AG04450 (cell line): Measurements from ENCODE around the gene MYO3A. TPM values are rescaled to one million over a fixed set of nuclear protein-coding genes. Genes with fewer than 3 reads are reported as not detected.

Experiments
- CTCF ChIA-PET: fragments of 300-600, 350-600 bp; formaldehyde crosslinking; extraction: SDS; loops from one replicate; lab custom pipeline; 2022; ENCODE audit warnings: antibody characterized with exemption, inconsistent platforms; lab: Charles Lee
- POLR2A ChIA-PET: fragments of 350-600 bp; formaldehyde crosslinking; extraction: SDS; loops from one replicate; lab custom pipeline; 2021; ENCODE audit warnings: antibody characterized with exemption, inconsistent platforms; lab: Yijun Ruan, JAX
- DNase-seq: peaks from one replicate; pipeline ENCODE4 v3.0.0-alpha.2; 2011; ENCODE audit warnings: low read depth, low spot score
- H3K27ac ChIP-seq: one replicate; pipeline ENCODE4 v1.5.1; 2012; ENCODE audit warnings: low read depth, low read length, control low read depth
- H3K27me3 ChIP-seq: one replicate; pipeline ENCODE4 v1.6.0; 2012; ENCODE audit warnings: low read length; ENCODE audit not compliant: control insufficient read depth, insufficient read depth
- H3K4me3 ChIP-seq: 2 replicates; pipeline ENCODE4 v1.5.1; 2011; ENCODE audit warnings: mild to moderate bottlenecking, low read depth, low read length, control low read depth
- H3K9me3 ChIP-seq: 2 replicates; pipeline ENCODE4 v1.5.1; 2012; ENCODE audit warnings: low read length; ENCODE audit not compliant: control insufficient read depth, insufficient read depth
- polyA plus RNA-seq: library from polyadenylated mRNA; depleted of rRNA; stranded (reverse); fragments of >200 nt; gene quantifications from 2 replicates; pipeline ENCODE4 v1.2.3, GENCODE V29; 2011
- TF ChIP-seq, protein P1 (sequence below): IDR thresholded peaks from 2 replicates; pipeline ENCODE4 v1.5.1; 2011; ENCODE audit warnings: low read depth, low read length, control low read depth, inconsistent platforms

MYO3A gene
- polyA plus RNA-seq, 1 experiment = not detected

DNA sequence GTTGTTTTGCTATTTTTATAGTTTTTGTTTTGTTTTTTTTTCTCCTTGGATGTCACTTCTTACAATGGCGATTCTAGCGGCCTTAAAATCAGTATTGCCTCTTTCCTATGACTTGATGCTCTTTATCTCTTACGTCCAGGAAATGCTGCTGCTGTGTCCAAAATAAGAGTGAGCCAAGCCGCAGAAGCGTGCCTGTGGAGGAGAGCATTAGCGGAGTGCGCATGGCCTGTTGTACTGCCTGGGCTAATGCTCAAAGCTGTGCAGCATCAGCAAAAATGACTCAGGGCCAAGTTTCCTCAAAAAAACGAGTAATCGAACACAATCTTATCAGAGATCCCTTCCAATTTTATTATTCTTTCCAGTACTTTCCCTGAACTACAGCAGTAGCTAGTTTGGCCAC is 264.1 kb downstream of the MYO3A start:
- ChIA-PET POLR2A (no interaction called here), CTCF (no interaction called here)

DNA sequence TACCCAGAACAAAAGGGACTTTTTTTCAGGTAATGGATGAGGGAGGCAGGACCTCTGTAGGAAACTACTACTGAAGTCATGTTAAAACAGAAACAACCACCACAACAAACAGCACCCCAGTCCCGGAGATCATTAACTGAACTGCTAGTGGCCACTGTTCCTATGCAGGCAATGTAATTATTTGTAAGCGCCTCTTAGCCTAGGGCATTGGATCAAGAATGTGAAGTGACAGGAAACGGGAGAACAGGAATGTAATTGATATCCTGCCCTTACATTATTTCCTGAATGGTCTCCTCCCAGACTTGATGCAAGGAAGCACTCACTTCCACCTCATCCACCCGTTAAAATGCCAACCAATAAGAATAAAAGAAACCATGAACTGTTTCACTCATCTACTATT is 265.8 kb downstream of the MYO3A start:
- Histone ChIP-seq H3K27ac (no peak overlapping the region), H3K9me3 (peaks cover 15% of the 10 kb centered on the region), H3K27me3 (no peaks in the 10 kb centered on the region), H3K4me3 (no peak overlapping the region)
- ChIA-PET CTCF (no interaction called here), POLR2A (no interaction called here)
- TF ChIP-seq, protein P1, sequence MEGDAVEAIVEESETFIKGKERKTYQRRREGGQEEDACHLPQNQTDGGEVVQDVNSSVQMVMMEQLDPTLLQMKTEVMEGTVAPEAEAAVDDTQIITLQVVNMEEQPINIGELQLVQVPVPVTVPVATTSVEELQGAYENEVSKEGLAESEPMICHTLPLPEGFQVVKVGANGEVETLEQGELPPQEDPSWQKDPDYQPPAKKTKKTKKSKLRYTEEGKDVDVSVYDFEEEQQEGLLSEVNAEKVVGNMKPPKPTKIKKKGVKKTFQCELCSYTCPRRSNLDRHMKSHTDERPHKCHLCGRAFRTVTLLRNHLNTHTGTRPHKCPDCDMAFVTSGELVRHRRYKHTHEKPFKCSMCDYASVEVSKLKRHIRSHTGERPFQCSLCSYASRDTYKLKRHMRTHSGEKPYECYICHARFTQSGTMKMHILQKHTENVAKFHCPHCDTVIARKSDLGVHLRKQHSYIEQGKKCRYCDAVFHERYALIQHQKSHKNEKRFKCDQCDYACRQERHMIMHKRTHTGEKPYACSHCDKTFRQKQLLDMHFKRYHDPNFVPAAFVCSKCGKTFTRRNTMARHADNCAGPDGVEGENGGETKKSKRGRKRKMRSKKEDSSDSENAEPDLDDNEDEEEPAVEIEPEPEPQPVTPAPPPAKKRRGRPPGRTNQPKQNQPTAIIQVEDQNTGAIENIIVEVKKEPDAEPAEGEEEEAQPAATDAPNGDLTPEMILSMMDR = no peak
- DNase-seq = no peak

More for the DNA sequence above, 264.1 kb downstream of the MYO3A start:
- TF ChIP-seq, protein P1 = no peak
- Histone ChIP-seq H3K4me3 (no peak overlapping the region), H3K27me3 (no peaks in the 10 kb centered on the region), H3K27ac (no peak overlapping the region), H3K9me3 (peaks cover 18% of the 10 kb centered on the region)
- no peak for DNase-seq

DNA sequence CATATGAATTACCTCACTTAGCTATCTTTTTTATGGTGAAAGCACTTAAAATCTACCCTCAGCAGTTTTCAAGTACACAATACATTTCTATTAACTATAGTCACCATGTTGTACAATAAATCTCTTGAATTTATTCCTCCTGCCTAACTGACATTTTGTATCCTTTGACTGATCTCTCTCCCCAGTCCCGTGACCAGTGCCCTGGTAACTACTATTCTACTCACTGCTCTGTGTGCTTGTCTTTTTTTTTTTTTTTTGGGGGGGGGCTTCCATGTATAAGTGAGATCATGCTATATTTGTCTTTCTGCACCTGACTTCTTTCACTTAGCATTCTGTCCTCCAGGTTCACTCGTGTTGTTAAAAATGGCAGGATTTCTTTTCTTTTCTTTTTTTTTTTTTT is 271.2 kb downstream of the MYO3A start:
- TF ChIP-seq, protein P1 = no peak
- ChIA-PET CTCF (no interaction called here), POLR2A (no interaction called here)
- no peak for DNase-seq
- H3K4me3 ChIP-seq = no peak overlapping the region
- H3K27me3 ChIP-seq = no peaks in the 10 kb centered on the region
- H3K27ac ChIP-seq = no peak overlapping the region
- peaks cover 11% of the 10 kb centered on the region; the same call in 1 of the 2 replicates for H3K9me3 ChIP-seq

DNA sequence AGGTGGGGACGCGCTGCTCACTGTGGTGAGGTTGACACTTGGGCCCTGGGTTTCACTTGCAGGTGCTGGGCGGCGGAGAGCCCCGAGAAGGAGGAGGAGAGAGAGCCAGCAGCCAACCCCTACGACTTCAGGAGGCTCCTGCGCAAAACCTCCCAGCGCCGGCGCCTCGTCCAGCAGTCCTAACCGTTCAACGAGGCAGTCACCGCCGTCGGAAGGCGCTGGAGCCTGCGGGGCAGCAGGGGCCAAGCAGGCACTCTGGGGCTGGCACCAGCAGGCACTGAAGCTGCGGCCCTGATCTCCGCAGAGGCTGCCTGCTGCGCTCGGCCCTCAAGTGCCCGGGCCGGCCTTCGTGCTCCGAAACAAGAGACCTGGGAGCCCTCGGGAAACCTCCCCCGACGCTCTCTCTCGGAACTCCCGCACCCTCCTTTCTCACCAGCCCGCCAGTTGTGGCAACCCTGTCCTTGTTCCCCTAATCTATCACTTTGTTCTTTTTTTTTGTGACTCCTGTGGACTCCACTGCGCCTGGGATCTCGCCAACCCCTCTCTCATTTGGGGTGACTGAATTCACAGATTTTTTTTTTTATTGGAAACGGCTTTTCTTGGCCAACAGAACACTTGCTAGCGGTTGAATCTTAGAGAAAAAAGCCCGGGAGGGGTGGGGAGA is 277.9 kb downstream of the MYO3A start:
- no peak overlapping the region for H3K4me3 ChIP-seq
- H3K27ac ChIP-seq = no peak overlapping the region
- H3K27me3 ChIP-seq = peaks cover 6% of the 10 kb centered on the region
- POLR2A ChIA-PET = no interaction called here
- CTCF ChIA-PET = no interaction called here
- TF ChIP-seq, protein P1 = no peak
- H3K9me3 ChIP-seq = peaks cover 19% of the 10 kb centered on the region; the same call in 1 of the 2 replicates
- no peak for DNase-seq

DNA sequence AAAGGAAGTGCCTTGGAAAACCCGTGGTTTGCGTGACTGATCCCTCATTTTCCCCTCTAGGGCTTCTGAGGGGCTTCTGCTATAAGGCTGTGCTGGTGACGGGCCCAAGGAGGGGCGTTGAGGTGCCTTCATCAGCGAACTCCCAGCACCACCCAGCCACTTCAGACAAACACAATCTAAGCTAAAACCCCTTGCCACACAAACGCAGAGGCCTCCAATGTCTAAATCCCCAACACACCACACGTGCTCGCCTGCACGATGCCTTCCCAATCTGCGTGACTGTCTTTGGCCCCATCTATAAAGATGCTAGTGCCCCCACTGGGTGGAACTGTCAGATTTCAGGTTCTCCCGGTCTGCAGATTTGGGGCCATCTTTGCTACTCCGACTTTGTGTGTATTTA is 278.5 kb downstream of the MYO3A start:
- TF ChIP-seq, protein P1 = no peak
- Histone ChIP-seq H3K4me3 (no peak overlapping the region), H3K27ac (no peak overlapping the region), H3K27me3 (peaks cover 8% of the 10 kb centered on the region), H3K9me3 (peaks cover 25% of the 10 kb centered on the region; the same call in 1 of the 2 replicates)
- ChIA-PET POLR2A (no interaction called here), CTCF (no interaction called here)
- no peak for DNase-seq
